PC-9 (cell line): Measurements from ENCODE around the gene CCKAR. TPM values are rescaled to one million over a fixed set of nuclear protein-coding genes. Genes with fewer than 3 reads are reported as not detected.

ENCODE experiments used
- BruUV-seq: library from RNA; stranded (reverse); fragments of 400-500 nt; replicated peaks from 2 replicates; lab custom pipeline; 2021; lab: Mats Ljungman, UMichigan
- CTCF ChIA-PET: fragments of 300-600 bp; sonication (Branson Sonifier 250); formaldehyde crosslinking; loops from one replicate; lab custom pipeline; 2022; ENCODE audit warnings: antibody characterized with exemption; lab: Charles Lee
- POLR2A ChIA-PET: fragments of 300-600 bp; sonication (Branson Sonifier 250); formaldehyde crosslinking; loops from one replicate; lab custom pipeline; 2022; ENCODE audit warnings: antibody characterized with exemption; ENCODE audit not compliant: unreplicated experiment; lab: Charles Lee
- DNase-seq, 2 experiments: peaks; one replicate each; pipeline versions ENCODE4 v3.0.0 to v3.0.0-alpha.2; 2015 to 2022; ENCODE audit warnings: mixed read lengths in 1 of 2
- H2AFZ ChIP-seq: fragments of 200-600 bp; sonication (generic); 2 replicates; pipeline ENCODE4 v1.8.1; 2017; ENCODE audit warnings: antibody characterized with exemption
- H3F3A ChIP-seq: fragments of 200-600 bp; sonication (generic); 2 replicates; pipeline ENCODE4 v1.8.1; 2017; ENCODE audit warnings: antibody characterized with exemption, mild to moderate bottlenecking, low read depth; ENCODE audit not compliant: insufficient read depth
- H3K27ac ChIP-seq: fragments of 200-600 bp; sonication (generic); 2 replicates; pipeline ENCODE4 v1.6.1; 2016; ENCODE audit warnings: mixed run types
- H3K27me3 ChIP-seq: fragments of 200-600 bp; sonication (generic); 2 replicates; pipeline ENCODE4 v1.6.1; 2016; ENCODE audit warnings: low read depth, mixed run types; ENCODE audit not compliant: insufficient read depth
- H3K36me3 ChIP-seq: fragments of 200-600 bp; sonication (generic); 2 replicates; pipeline ENCODE4 v1.6.1; 2016; ENCODE audit warnings: low read depth, mixed run types
- H3K4me1 ChIP-seq: fragments of 200-600 bp; sonication (generic); replicated peaks from 2 replicates; pipeline ENCODE4 v1.6.1; 2016; ENCODE audit warnings: mixed run types; ENCODE audit not compliant: insufficient read depth
- H3K4me2 ChIP-seq: fragments of 200-600 bp; sonication (generic); 2 replicates; pipeline ENCODE4 v1.6.1; 2017; ENCODE audit warnings: mixed run types
- H3K4me3 ChIP-seq: fragments of 200-600 bp; sonication (generic); 2 replicates; pipeline ENCODE4 v1.6.1; 2016; ENCODE audit warnings: mixed run types
- H3K79me2 ChIP-seq: fragments of 200-600 bp; sonication (generic); 2 replicates; pipeline ENCODE4 v1.6.1; 2017; ENCODE audit warnings: low read depth, mixed run types
- H3K9me2 ChIP-seq: fragments of 200-600 bp; sonication (generic); 2 replicates; pipeline ENCODE4 v1.8.1; 2017; ENCODE audit warnings: mild to moderate bottlenecking; ENCODE audit not compliant: insufficient read depth
- H3K9me3 ChIP-seq: fragments of 200-600 bp; sonication (generic); 2 replicates; pipeline ENCODE4 v1.8.1; 2016; ENCODE audit warnings: low read depth; ENCODE audit not compliant: insufficient read depth
- H4K20me1 ChIP-seq: fragments of 200-600 bp; sonication (generic); 2 replicates; pipeline ENCODE4 v1.8.1; 2017; ENCODE audit not compliant: insufficient read depth
- EZH2 ChIP-seq: fragments of 200-600 bp; sonication (generic); IDR thresholded peaks from 2 replicates; pipeline ENCODE4 v1.8.0; 2017; ENCODE audit warnings: antibody characterized with exemption, low read depth
- intact Hi-C: fragments of 100-400 bp; cut with micrococcal nuclease; formaldehyde crosslinking; loops from one replicate; pipeline ENCODE4 v1.10.0; 2022; ENCODE audit not compliant: unreplicated experiment
- total RNA-seq: library from RNA; stranded (reverse); gene quantifications from 2 replicates; pipeline ENCODE4 v1.2.3, GENCODE V29; 2021
- TF ChIP-seq, protein P1 (sequence below): fragments of 200-600 bp; sonication (generic); conservative IDR thresholded peaks from 2 replicates; pipeline ENCODE4 v1.6.1; 2017; ENCODE audit warnings: mixed run types, antibody characterized with exemption, mild to moderate bottlenecking, moderate library complexity

CCKAR gene
- total RNA-seq, 1 experiment from 2014 or later, result not detected

DNA sequence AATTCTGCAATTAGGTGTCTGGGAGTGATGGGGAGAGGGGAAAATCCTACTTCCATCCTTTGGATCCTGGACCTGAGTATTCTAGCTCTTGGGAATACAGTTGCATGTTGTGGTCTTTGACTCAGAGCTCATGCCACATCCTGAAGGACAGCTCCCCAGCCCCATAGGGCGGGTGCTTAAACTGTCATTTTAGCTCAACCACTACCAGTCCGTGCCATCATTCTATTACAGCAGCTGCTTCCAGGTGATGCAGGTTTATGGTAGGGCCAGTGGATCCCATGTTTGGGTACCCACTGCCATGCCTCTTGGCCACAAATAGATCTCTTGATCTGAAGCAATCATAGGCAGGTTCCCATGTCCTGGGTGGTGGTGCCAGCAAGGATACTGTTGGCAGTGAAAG lies 34.7 kb downstream of the CCKAR start:
- Histone ChIP-seq H3K27ac (no peak overlapping the region), H3K4me3 (no peak overlapping the region), H3F3A (no peaks in the 10 kb centered on the region), H2AFZ (no peak overlapping the region), H3K9me3 (no peaks in the 10 kb centered on the region), H3K9me2 (no peaks in the 10 kb centered on the region), H3K4me1 (no peaks in the 10 kb centered on the region), H3K4me2 (no peak overlapping the region), H3K27me3 (no peaks in the 10 kb centered on the region), H4K20me1 (no peaks in the 10 kb centered on the region), H3K79me2 (no peaks in the 10 kb centered on the region), H3K36me3 (no peaks in the 10 kb centered on the region)
- no peak for TF ChIP-seq EZH2
- TF ChIP-seq, protein P1, sequence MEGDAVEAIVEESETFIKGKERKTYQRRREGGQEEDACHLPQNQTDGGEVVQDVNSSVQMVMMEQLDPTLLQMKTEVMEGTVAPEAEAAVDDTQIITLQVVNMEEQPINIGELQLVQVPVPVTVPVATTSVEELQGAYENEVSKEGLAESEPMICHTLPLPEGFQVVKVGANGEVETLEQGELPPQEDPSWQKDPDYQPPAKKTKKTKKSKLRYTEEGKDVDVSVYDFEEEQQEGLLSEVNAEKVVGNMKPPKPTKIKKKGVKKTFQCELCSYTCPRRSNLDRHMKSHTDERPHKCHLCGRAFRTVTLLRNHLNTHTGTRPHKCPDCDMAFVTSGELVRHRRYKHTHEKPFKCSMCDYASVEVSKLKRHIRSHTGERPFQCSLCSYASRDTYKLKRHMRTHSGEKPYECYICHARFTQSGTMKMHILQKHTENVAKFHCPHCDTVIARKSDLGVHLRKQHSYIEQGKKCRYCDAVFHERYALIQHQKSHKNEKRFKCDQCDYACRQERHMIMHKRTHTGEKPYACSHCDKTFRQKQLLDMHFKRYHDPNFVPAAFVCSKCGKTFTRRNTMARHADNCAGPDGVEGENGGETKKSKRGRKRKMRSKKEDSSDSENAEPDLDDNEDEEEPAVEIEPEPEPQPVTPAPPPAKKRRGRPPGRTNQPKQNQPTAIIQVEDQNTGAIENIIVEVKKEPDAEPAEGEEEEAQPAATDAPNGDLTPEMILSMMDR, result no peak
- no peak for DNase-seq
- no TSS peak for BruUV-seq
- intact Hi-C loops, result no loop called here
- POLR2A ChIA-PET, result no interaction called here
- CTCF ChIA-PET, result no interaction called here

DNA sequence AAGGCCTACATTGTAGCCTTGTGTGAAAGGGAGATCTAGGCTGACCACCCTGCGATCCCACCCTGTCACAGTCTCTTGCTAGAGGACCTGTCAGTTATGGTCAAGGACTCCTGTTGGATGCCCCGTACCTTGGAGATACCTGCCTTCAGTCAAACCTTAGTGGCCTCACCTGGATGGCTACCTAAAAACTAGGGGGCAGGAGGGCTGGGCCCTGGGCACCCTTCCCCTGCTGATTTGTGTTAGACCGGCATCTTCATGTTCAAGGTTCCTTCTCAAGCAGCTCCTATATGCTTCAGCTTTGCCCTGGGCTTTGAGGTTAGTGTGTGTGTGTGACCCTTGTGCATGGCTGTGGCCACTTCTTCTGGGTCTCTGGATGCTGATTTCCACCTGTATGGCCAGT lies 35.3 kb downstream of the CCKAR start:
- H2AFZ ChIP-seq, result no peak overlapping the region
- no peaks in the 10 kb centered on the region for H3F3A ChIP-seq
- intact Hi-C loops, result no loop called here
- no peaks in the 10 kb centered on the region for H4K20me1 ChIP-seq
- ChIA-PET POLR2A (interaction anchor here (0.6 kb wide), 1 partner anchor 575 kb away, joined by 3 read pairs; no protein-coding TSS in a partner anchor), CTCF (no interaction called here)
- H3K9me2 ChIP-seq, result no peaks in the 10 kb centered on the region
- no TSS peak for BruUV-seq
- TF ChIP-seq, protein P1, result no peak
- no peak for TF ChIP-seq EZH2
- H3K36me3 ChIP-seq, result no peaks in the 10 kb centered on the region
- H3K27ac ChIP-seq, result no peak overlapping the region
- no peak for DNase-seq
- H3K4me3 ChIP-seq, result no peak overlapping the region
- H3K4me2 ChIP-seq, result no peak overlapping the region
- no peaks in the 10 kb centered on the region for H3K4me1 ChIP-seq
- no peaks in the 10 kb centered on the region for H3K79me2 ChIP-seq
- no peaks in the 10 kb centered on the region for H3K9me3 ChIP-seq
- no peaks in the 10 kb centered on the region for H3K27me3 ChIP-seq

DNA sequence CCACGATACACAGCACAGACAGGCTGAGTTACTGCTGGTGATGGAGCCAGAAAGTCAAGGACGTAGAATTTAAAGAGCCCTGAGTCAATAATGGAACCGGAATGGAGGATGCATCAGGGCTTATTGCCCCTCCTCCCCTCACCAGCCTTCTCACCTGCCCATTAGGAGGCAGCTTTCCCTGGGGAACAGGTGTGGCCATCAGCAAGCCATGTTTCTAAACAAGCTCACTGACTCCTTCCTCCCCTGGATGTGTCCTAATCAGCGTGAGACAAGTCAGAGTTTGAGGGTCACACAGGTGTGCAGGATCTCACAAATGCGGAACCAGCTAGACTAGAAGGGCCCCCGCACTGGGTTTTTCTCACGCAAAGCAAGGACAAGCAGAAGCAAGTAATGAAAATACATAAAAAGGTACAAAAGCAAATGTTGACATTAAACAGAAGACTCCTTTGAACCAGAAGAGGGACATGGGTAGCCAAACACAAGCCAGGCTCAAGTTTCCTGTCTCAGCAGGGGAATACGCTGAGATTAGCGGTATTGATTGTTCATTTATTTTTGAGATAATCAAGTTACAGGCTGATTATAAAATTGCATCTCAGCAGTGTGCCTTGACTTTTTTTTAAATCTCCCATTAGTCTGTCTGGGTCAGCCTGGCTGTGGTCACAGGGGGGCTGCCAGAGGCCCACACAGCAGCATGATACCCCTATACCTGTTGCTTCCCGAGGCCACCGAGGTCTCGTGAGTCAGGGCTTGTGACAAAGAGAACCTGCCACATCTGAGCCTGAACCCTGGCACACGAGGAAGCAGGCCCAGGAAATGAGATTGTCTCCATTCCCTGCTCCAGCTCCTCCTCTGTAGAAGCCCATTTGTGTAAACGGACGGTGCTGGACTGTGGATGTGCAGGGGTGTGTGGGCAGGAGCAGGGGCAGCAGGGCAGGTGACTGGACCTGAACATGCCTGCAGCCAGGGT lies 37.4 kb downstream of the CCKAR start:
- TF ChIP-seq, protein P1, result no peak
- no peak for TF ChIP-seq EZH2
- H3K4me3 ChIP-seq, result no peak overlapping the region
- no peaks in the 10 kb centered on the region for H3K27me3 ChIP-seq
- H3K36me3 ChIP-seq, result no peaks in the 10 kb centered on the region
- no TSS peak for BruUV-seq
- no peaks in the 10 kb centered on the region for H3K9me3 ChIP-seq
- no peaks in the 10 kb centered on the region for H3F3A ChIP-seq
- H3K79me2 ChIP-seq, result no peaks in the 10 kb centered on the region
- H3K4me1 ChIP-seq, result no peaks in the 10 kb centered on the region
- no peaks in the 10 kb centered on the region for H3K9me2 ChIP-seq
- no peak overlapping the region for H3K27ac ChIP-seq
- H3K4me2 ChIP-seq, result no peak overlapping the region
- POLR2A ChIA-PET, result no interaction called here
- no peak overlapping the region for H2AFZ ChIP-seq
- CTCF ChIA-PET, result no interaction called here
- H4K20me1 ChIP-seq, result no peaks in the 10 kb centered on the region
- DNase-seq, result no peak
- intact Hi-C loops, result no loop called here
